ENCODE measurements around the gene MYO9B. TPM values are rescaled to one million over a fixed set of nuclear protein-coding genes. Genes with fewer than 3 reads are reported as not detected.

The MYO9B gene
- total and polyA plus RNA-seq, 2 experiments from 2014 or later, result 20.1 to 71.8 TPM

GRCh38 chr19:17243830-17244617 lies 168.4 kb downstream of the MYO9B start:
- H3K9me2 ChIP-seq (ENCODE audit: insufficient read depth), result no peaks in the 10 kb centered on the region
- in situ Hi-C loops (cut with MboI), result no loop called here
- peak overlapping the region; percentile 30 for H3K27ac ChIP-seq
- H3K9me3 ChIP-seq (ENCODE audit: low read depth), result no peaks in the 10 kb centered on the region
- 0 out of 2 replicates have a peak, but pooled peaks cover 3% of the 10 kb centered on the region for H3F3A ChIP-seq (ENCODE audit: insufficient read depth)
- no peak for TF ChIP-seq EZH2 (IDR thresholded peaks at IDR 0.05; ENCODE audit: insufficient read depth, poor library complexity, severe bottlenecking)
- no peak for TF ChIP-seq EZH2phosphoT487 (IDR thresholded peaks at IDR 0.05; ENCODE audit: insufficient read depth, low read depth)
- peak overlapping the region; percentile 79 for H3K9ac ChIP-seq
- peak overlapping the region; percentile 92 for H3K4me3 ChIP-seq
- H2AFZ ChIP-seq, result peak overlapping the region; percentile 71
- WGBS, 2 experiments (ENCODE audit: low coverage in 1 of 2, low lambda C conversion rate in 2 of 2, missing lambda C conversion rate in 2 of 2), result 2 to 5% methylated on average over 27 to 51 of the region's 52 CpGs
- peaks cover 55% of the 10 kb centered on the region for H3K79me2 ChIP-seq (ENCODE audit: insufficient read depth)
- H3K4me2 ChIP-seq (ENCODE audit: unreplicated experiment), result peak overlapping the region; percentile 94
- no peaks in the 10 kb centered on the region for H3K27me3 ChIP-seq (replicated peaks; ENCODE audit: insufficient read depth)
- no peaks in the 10 kb centered on the region for H3K36me3 ChIP-seq (ENCODE audit: low read depth)
- DNase-seq, result peak; percentile 81
- peaks cover 26% of the 10 kb centered on the region for H3K4me1 ChIP-seq (ENCODE audit: insufficient read depth)
- no peaks in the 10 kb centered on the region for H4K20me1 ChIP-seq (ENCODE audit: insufficient read depth)

DNA sequence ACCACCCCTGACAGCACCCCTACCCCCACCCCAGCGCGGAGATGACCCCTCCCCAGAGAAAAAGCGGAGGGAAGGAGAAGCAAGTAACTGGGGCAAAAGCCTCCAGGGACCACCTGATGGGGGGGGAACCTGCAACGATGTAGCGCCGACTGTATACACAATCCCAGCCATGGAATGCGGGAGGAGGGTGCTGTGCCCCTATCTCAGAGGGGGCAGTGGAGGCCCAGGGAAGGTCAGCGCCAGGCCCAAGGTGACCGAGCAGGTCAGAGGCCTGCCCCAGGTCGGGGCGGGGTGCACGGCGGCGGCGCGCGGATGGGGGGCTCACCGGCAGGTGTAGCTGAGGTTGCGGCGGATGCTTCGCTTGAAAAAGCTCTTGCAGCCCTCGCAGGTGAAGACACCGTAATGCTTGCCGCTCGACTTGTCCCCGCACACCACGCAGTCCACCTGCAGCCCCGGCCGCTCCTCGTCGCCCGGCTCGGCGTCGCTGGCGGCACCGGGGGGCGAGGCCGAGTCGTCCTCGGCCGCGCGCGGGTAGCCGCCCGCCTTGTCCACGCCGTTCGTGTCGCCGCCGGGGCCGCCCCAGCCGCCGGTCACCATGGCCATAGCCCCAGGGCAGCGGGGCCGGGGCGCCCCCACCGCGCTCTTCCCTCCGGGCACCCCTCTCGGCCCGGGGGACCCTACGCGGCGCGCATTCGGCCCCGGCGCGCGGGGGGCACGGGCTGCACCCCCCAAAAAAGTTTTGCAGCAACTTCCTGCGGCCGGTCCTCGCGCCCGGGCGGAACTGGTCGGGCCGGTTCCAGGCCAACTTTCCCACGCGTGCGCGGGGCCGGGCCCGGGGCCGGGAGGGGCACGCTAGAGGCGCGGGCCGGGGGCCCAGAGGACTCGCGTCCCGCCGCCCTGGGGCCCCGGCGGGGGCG lies 169.3 kb downstream of the MYO9B start:
- Histone ChIP-seq H3K27ac (no peak overlapping the region), H3K36me3 (ENCODE audit: low read depth) (no peaks in the 10 kb centered on the region), H3K4me3 (peak overlapping the region; percentile 92), H4K20me1 (ENCODE audit: insufficient read depth) (no peaks in the 10 kb centered on the region), H3K4me1 (ENCODE audit: insufficient read depth) (peaks cover 26% of the 10 kb centered on the region), H3K27me3 (replicated peaks; ENCODE audit: insufficient read depth) (no peaks in the 10 kb centered on the region), H2AFZ (peak overlapping the region; percentile 71), H3K9me2 (ENCODE audit: insufficient read depth) (no peaks in the 10 kb centered on the region), H3K9ac (peak overlapping the region; percentile 79), H3K9me3 (ENCODE audit: low read depth) (no peaks in the 10 kb centered on the region), H3K79me2 (ENCODE audit: insufficient read depth) (peaks cover 53% of the 10 kb centered on the region), H3K4me2 (ENCODE audit: unreplicated experiment) (peak overlapping the region; percentile 94), H3F3A (ENCODE audit: insufficient read depth) (0 out of 2 replicates have a peak, but pooled peaks cover 3% of the 10 kb centered on the region)
- WGBS, 2 experiments (ENCODE audit: low coverage in 1 of 2, low lambda C conversion rate in 2 of 2, missing lambda C conversion rate in 2 of 2), result 1 to 2% methylated on average over 37 to 53 of the region's 100 CpGs
- peak; percentile 49 for DNase-seq
- TF ChIP-seq EZH2 (IDR thresholded peaks at IDR 0.05; ENCODE audit: insufficient read depth, poor library complexity, severe bottlenecking), result no peak
- TF ChIP-seq EZH2phosphoT487 (IDR thresholded peaks at IDR 0.05; ENCODE audit: insufficient read depth, low read depth), result no peak
- in situ Hi-C loops (cut with MboI), result no loop called here

DNA sequence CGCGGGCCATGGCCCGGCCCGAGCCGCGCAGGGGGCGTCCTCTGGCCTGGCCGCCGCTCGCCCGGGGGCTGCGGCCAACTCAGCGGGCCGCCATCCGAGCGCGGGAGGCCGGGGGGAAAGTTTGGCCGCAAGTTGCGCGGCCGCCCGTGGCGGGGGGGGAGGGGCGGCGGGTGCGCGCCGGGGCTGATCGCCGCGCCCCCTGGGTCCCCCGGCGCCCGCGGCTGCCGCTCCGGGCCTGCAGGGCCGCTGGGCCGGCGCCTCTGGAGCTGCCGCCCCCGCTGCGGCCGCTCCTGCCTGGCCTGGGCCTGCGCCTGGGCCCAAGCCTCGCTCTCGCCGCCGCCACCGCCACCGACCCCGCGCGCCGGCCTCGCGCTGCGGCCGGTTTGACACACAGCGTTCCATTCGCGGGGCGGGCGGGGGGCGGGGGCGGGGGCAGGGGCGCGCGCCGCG lies 170.0 kb downstream of the MYO9B start, which contains the start of gene NR2F6:
NR2F6 (minus strand) TSS at position 385 of the 450 bp plus-strand sequence. CDS start 699 bp downstream, outside the sequence.
- TF ChIP-seq EZH2 (IDR thresholded peaks at IDR 0.05; ENCODE audit: insufficient read depth, poor library complexity, severe bottlenecking) (no peak), EZH2phosphoT487 (IDR thresholded peaks at IDR 0.05; ENCODE audit: insufficient read depth, low read depth) (no peak)

More for the DNA sequence above, 170.0 kb downstream of the MYO9B start, which contains the start of gene NR2F6:
- Histone ChIP-seq H2AFZ (peak within 1 kb of the TSS; percentile 83), H3K9ac (peak within 1 kb of the TSS; percentile 79), H4K20me1 (ENCODE audit: insufficient read depth) (no peaks in the 10 kb centered on the region), H3K9me2 (ENCODE audit: insufficient read depth) (no peaks in the 10 kb centered on the region), H3K27ac (0 out of 2 replicates have a peak within 1 kb of the TSS, but pooled peaks have one; percentile 4), H3F3A (ENCODE audit: insufficient read depth) (0 out of 2 replicates have a peak, but pooled peaks cover 3% of the 10 kb centered on the region), H3K4me3 (peak within 1 kb of the TSS; percentile 92), H3K4me1 (ENCODE audit: insufficient read depth) (peaks cover 26% of the 10 kb centered on the region), H3K27me3 (replicated peaks; ENCODE audit: insufficient read depth) (no peaks in the 10 kb centered on the region), H3K36me3 (ENCODE audit: low read depth) (no peaks in the 10 kb centered on the region), H3K79me2 (ENCODE audit: insufficient read depth) (peaks cover 46% of the 10 kb centered on the region), H3K4me2 (ENCODE audit: unreplicated experiment) (peak within 1 kb of the TSS; percentile 94), H3K9me3 (ENCODE audit: low read depth) (no peaks in the 10 kb centered on the region)
- in situ Hi-C loops (cut with MboI), result no loop called here
- no peak for DNase-seq
- no CpG with 5 or more reads among the region's 72 CpGs for WGBS, 2 experiments (ENCODE audit: low coverage in 1 of 2, low lambda C conversion rate in 2 of 2, missing lambda C conversion rate in 2 of 2)

All from GM23248 (cell line).